ENCODE data around the gene TTC28. TPM values are rescaled to one million over a fixed set of nuclear protein-coding genes. Genes with fewer than 3 reads are reported as not detected.

The TTC28 gene
- total RNA-seq, 6 experiments from 2014 or later: 10.8 to 18.9 (median 13.6) TPM

DNA sequence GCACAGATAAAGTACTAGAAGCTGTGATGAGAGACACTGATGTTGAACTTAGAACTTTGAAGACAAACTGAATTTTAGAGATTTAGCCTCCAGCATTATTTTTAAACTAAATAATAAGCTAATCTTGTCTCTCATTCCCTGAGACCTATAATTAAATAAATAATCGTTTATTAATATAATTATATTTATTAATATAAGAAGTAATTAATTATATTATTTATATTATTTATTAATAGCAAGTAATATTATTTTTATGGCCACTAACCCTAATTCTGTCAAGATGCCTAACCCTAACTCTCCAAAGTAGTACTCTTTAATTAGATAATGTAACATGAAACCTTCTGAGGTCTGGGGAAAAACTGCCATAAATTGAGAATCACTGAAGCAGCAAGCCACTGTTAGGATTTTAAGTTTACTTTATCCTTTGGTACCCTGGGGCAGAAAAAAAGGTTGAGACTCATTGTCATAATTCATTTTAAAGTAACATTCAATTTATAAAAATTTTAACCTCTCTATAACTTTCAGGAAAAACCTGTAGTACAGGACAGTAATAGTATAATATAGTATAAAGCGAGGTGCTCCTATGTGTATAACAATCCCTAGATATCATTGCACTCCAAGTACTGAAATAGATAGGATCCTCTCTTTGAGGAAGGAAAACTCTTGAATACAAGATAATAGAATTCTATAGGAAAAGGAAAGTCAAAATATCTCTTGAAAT lies 85.4 kb downstream of the TTC28 start:
- DNase-seq: no peak
- no peak overlapping the region for H3K27ac Mint-ChIP-seq
- no peak overlapping the region for H3K4me3 Mint-ChIP-seq
- TF ChIP-seq, protein P1, sequence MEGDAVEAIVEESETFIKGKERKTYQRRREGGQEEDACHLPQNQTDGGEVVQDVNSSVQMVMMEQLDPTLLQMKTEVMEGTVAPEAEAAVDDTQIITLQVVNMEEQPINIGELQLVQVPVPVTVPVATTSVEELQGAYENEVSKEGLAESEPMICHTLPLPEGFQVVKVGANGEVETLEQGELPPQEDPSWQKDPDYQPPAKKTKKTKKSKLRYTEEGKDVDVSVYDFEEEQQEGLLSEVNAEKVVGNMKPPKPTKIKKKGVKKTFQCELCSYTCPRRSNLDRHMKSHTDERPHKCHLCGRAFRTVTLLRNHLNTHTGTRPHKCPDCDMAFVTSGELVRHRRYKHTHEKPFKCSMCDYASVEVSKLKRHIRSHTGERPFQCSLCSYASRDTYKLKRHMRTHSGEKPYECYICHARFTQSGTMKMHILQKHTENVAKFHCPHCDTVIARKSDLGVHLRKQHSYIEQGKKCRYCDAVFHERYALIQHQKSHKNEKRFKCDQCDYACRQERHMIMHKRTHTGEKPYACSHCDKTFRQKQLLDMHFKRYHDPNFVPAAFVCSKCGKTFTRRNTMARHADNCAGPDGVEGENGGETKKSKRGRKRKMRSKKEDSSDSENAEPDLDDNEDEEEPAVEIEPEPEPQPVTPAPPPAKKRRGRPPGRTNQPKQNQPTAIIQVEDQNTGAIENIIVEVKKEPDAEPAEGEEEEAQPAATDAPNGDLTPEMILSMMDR (IDR thresholded peaks at IDR 0.05): no peak
- H3K4me1 Mint-ChIP-seq (ENCODE audit: low read depth): peaks cover 19% of the 10 kb centered on the region
- H3K9me3 Mint-ChIP-seq: no peaks in the 10 kb centered on the region
- H3K27me3 Mint-ChIP-seq (ENCODE audit: insufficient read depth): no peaks in the 10 kb centered on the region
- no peaks in the 10 kb centered on the region for H3K36me3 Mint-ChIP-seq (ENCODE audit: low read depth)

DNA sequence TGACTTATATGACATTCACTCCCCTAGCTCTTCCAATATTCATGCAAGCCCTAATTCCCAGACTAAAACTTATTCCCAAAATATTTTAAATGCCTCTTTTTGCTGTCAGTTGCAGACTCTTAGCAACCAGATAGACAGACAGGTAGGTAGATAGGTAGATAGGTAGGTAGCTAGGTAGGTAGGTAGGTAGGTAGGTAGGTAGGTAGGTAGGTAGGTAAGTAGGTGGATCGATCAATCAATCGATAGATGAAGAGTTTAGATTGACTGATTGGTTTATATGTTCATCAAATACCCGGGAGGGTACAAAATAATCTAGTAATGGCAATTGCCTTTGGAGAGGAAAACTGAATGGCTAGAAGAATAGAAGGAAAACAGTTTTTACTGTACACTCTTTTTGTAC lies 86.3 kb downstream of the TTC28 start:
- DNase-seq: no peak
- H3K36me3 Mint-ChIP-seq (ENCODE audit: low read depth): no peaks in the 10 kb centered on the region

DNA sequence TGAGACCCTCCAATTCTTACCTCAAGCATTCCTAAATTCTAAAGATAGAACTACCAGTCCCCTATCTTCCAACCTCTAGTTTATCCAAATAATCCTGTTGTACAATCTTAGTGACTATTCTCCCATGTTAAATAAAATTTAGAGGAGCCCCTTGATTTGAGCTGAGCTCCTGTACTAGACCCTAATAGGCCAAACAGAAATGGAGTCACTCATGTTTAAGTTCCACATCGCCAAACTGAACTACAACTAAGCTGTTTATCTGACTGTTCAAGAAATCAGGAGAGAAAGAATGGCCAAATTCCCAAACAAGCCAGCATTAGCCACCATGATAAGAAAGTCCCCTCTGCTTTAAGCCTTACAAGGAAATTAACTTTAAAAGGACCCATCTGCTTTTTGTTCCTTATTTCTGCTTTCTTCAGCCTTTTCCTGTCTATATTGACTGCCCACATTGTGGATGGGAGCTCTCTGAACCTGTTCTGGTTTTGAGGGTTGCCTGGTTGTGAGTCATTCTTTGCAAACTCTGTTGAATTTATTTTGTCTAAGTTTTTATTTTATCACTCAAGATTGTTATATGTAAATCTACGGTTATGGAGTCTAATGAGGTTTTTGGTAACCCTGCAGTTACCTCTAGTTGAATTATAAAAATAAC lies 90.4 kb downstream of the TTC28 start:
- Mint-ChIP-seq H3K4me3 (no peak overlapping the region), H3K36me3 (ENCODE audit: low read depth) (no peaks in the 10 kb centered on the region), H3K9me3 (no peaks in the 10 kb centered on the region), H3K4me1 (ENCODE audit: low read depth) (peaks cover 2% of the 10 kb centered on the region), H3K27me3 (ENCODE audit: insufficient read depth) (no peaks in the 10 kb centered on the region), H3K27ac (no peak overlapping the region)
- no peak for DNase-seq
- TF ChIP-seq, protein P1 (IDR thresholded peaks at IDR 0.05): no peak

More for the DNA sequence above, 86.3 kb downstream of the TTC28 start:
- Mint-ChIP-seq H3K27me3 (ENCODE audit: insufficient read depth) (no peaks in the 10 kb centered on the region), H3K4me1 (ENCODE audit: low read depth) (peaks cover 19% of the 10 kb centered on the region), H3K4me3 (no peak overlapping the region), H3K27ac (no peak overlapping the region), H3K9me3 (no peaks in the 10 kb centered on the region)
- TF ChIP-seq, protein P1 (IDR thresholded peaks at IDR 0.05): no peak

- Mint-ChIP-seq H3K27me3 (ENCODE audit: insufficient read depth) (no peaks in the 10 kb centered on the region), H3K27ac (no peak overlapping the region), H3K4me1 (ENCODE audit: low read depth) (peaks cover 26% of the 10 kb centered on the region), H3K4me3 (no peak overlapping the region), H3K9me3 (no peaks in the 10 kb centered on the region), H3K36me3 (ENCODE audit: low read depth) (no peaks in the 10 kb centered on the region)
- TF ChIP-seq, protein P1 (IDR thresholded peaks at IDR 0.05): no peak
- no peak for DNase-seq
Observed at GRCh38 chr22:28585324-28585723, 94.3 kb downstream of the TTC28 start.

GRCh38 chr22:28582806-28583205 lies 96.8 kb downstream of the TTC28 start:
- TF ChIP-seq, protein P1 (IDR thresholded peaks at IDR 0.05): no peak
- peak overlapping the region; percentile 55 for H3K4me3 Mint-ChIP-seq
- no peaks in the 10 kb centered on the region for H3K27me3 Mint-ChIP-seq (ENCODE audit: insufficient read depth)
- peak; percentile 85 for DNase-seq
- peaks cover 26% of the 10 kb centered on the region for H3K4me1 Mint-ChIP-seq (ENCODE audit: low read depth)
- H3K9me3 Mint-ChIP-seq: no peaks in the 10 kb centered on the region
- peak overlapping the region; percentile 80 for H3K27ac Mint-ChIP-seq
- no peaks in the 10 kb centered on the region for H3K36me3 Mint-ChIP-seq (ENCODE audit: low read depth)
